ENCODE results near the gene TRA2A. TPM values are rescaled to one million over a fixed set of nuclear protein-coding genes. Genes with fewer than 3 reads are reported as not detected.

The TRA2A gene
- total and polyA plus RNA-seq, 2 of the 13 experiments (the other 11 are each of a cell fraction or from before 2014, with no cell fraction given): 39.1 to 41.6 TPM

DNA sequence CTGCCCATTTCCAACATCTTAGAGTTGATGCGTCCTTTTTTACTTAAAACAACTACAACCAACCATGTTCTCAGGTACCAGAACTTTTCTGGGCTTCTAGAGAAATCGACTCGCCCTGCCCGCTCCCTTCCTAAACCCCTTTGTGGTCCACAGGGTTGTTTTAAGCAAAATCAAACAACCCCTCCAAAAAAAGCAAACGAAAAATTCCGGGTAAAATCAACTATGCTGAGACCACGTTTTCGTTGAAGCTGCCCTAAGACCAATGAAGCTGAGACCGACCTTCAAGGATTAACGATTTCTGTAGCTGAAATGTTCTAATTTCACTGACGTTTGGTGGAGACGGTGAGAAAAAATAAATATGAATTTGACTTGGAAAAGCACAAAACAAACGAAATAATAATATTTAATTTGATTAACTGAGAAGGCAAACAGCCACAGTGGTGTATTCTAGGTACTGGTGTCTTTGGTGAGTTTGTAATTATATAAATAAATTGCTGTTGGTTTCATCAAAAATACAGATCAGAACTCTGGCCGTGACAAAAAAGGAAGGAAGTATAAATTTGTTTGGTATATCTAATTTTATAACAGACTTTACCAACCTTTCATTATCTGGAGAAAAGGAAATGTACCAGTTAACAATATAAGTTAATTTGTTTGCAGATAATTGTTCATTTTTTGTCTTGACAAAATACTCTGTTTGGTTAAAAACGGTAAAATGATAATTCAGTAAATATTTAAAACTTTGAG lies 56.8 kb downstream of the TRA2A start (continued):
- TF ChIP-seq RBM22 (optimal IDR thresholded peaks at IDR 0.05; ENCODE audit: low read length) (no peak), PRPF4 (IDR thresholded peaks at IDR 0.05; ENCODE audit: low read depth, low read length, poor library complexity, severe bottlenecking) (peak; percentile 3), NR2F2 (IDR thresholded peaks at IDR 0.05; ENCODE audit: borderline replicate concordance, low read depth) (0 out of 2 replicates have a peak, but pooled peaks have one; percentile 3), ZBTB7A (CRISPR knock-in tag; IDR thresholded peaks at IDR 0.05) (0 out of 2 replicates have a peak, but pooled peaks have one; percentile 12), ZNF142 (CRISPR knock-in tag; IDR thresholded peaks at IDR 0.05) (0 out of 2 replicates have a peak, but pooled peaks have one; percentile 12), ZNF124 (CRISPR knock-in tag; IDR thresholded peaks at IDR 0.05) (no peak), ASH2L (IDR thresholded peaks at IDR 0.05; ENCODE audit: insufficient read length, low read depth, low read length) (peak; percentile 60), ZC3H4 (CRISPR knock-in tag; IDR thresholded peaks at IDR 0.05; ENCODE audit: borderline replicate concordance) (0 out of 2 replicates have a peak, but pooled peaks have one; percentile 3), NFYC (CRISPR knock-in tag; IDR thresholded peaks at IDR 0.05) (no peak), HNRNPL (IDR thresholded peaks at IDR 0.05; ENCODE audit: low read depth, low read length) (no peak), RERE (CRISPR knock-in tag; IDR thresholded peaks at IDR 0.05; ENCODE audit: low read depth) (no peak)
- TF ChIP-seq, protein P1, sequence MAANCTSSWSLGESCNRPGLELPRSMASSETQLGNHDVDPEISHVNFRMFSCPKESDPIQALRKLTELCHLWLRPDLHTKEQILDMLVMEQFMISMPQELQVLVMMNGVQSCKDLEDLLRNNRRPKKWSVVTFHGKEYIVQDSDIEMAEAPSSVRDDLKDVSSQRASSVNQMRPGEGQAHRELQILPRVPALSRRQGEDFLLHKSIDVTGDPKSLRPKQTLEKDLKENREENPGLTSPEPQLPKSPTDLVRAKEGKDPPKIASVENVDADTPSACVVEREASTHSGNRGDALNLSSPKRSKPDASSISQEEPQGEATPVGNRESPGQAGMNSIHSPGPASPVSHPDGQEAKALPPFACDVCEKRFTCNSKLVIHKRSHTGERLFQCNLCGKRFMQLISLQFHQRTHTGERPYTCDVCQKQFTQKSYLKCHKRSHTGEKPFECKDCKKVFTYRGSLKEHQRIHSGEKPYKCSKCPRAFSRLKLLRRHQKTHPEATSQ (CRISPR knock-in tag; IDR thresholded peaks at IDR 0.05; ENCODE audit: borderline replicate concordance): 0 out of 2 replicates have a peak, but pooled peaks have one; percentile 0
- TF ChIP-seq, protein P2, sequence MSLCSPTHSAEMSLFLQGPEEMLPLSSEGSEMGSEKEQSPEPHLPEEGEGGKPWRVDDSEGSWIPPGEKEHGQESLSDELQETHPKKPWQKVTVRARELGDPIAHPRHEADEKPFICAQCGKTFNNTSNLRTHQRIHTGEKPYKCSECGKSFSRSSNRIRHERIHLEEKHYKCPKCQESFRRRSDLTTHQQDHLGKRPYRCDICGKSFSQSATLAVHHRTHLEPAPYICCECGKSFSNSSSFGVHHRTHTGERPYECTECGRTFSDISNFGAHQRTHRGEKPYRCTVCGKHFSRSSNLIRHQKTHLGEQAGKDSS (CRISPR knock-in tag; IDR thresholded peaks at IDR 0.05; ENCODE audit: borderline replicate concordance, low read depth): no peak

Data from HepG2 (cell line).